Measurements from ENCODE around the gene LIMS2. TPM values are rescaled to one million over a fixed set of nuclear protein-coding genes. Genes with fewer than 3 reads are reported as not detected.

The LIMS2 gene
- total and polyA plus RNA-seq, 2 donors (not counting 3 experiments of a cell fraction or from before 2014, with no cell fraction given) = 48.3 to 55.6 TPM

- no peaks in the 10 kb centered on the region for H3K27me3 ChIP-seq (ENCODE audit: control insufficient read depth in 2 of 2, insufficient read depth in 2 of 2, low read length in 2 of 2)
- H3K79me2 ChIP-seq (ENCODE audit: control insufficient read depth, insufficient read depth, low read length) = no peaks in the 10 kb centered on the region
- intact Hi-C loops (cut with micrococcal nuclease) (no loop called here), dilution Hi-C loops (cut with MboI; ENCODE audit: extremely low pct_ligation_motif_present, low sequenced_read_pairs) (no loop called here)
- ChIA-PET POLR2A (no interaction called here), CTCF (interaction anchor here (1.1 to 6.3 kb wide), 5 partner anchors 8 to 55 kb away, joined by 3 to 77 read pairs (median 37); partner anchors contain the start of gene LIMS2)
- H3K4me2 ChIP-seq (ENCODE audit: insufficient read depth, low read length) = no peak overlapping the region
- H3K9ac ChIP-seq (replicated peaks; ENCODE audit: extremely low read depth, insufficient read depth, low read length) = no peak overlapping the region
- BruUV-seq (replicated peaks) = no TSS peak
- H3K4me3 ChIP-seq (replicated peaks in 1 of 3; ENCODE audit: insufficient read depth in 1 of 3, low read depth in 1 of 3, low read length in 3 of 3) = no peak overlapping the region
- H3K4me1 ChIP-seq (ENCODE audit: control insufficient read depth, extremely low read depth, insufficient read depth, low read length) = peaks cover 39% of the 10 kb centered on the region
- H3K9me1 ChIP-seq (replicated peaks; ENCODE audit: control insufficient read depth, extremely low read depth, insufficient read depth, low read length) = no peaks in the 10 kb centered on the region
- H2AFZ ChIP-seq (ENCODE audit: low read depth, low read length) = no peak overlapping the region
- H3K36me3 ChIP-seq (ENCODE audit: control insufficient read depth in 2 of 2, extremely low read depth in 1 of 2, insufficient read depth in 2 of 2, low read length in 2 of 2) = no peaks in the 10 kb centered on the region
- H3K9me3 ChIP-seq (replicated peaks; ENCODE audit: control insufficient read depth, insufficient read depth, low read length) = no peaks in the 10 kb centered on the region
- TF ChIP-seq POLR2A (IDR thresholded peaks at IDR 0.05; ENCODE audit: low read depth, low read length) = no peak
- TF ChIP-seq GATA2 (IDR thresholded peaks at IDR 0.05; ENCODE audit: insufficient read depth, insufficient read length, low read depth, low read length) = no peak
- TF ChIP-seq POLR2AphosphoS5 (IDR thresholded peaks at IDR 0.05; ENCODE audit: insufficient read depth, low read depth, low read length) = no peak
- TF ChIP-seq FOS (IDR thresholded peaks at IDR 0.05; ENCODE audit: borderline replicate concordance, insufficient read depth, low read length) = no peak
- no peak for TF ChIP-seq MYC (IDR thresholded peaks at IDR 0.05; ENCODE audit: low read depth, low read length)
- no peak for TF ChIP-seq EZH2 (IDR thresholded peaks at IDR 0.05; ENCODE audit: borderline replicate concordance, low read depth, low read length, severe bottlenecking)
- TF ChIP-seq CTCF (IDR thresholded peaks at IDR 0.05; ENCODE audit: extremely low read depth in 1 of 2, insufficient read depth in 1 of 2, low read depth in 1 of 2, low read length in 2 of 2) = no peak
- no peak for TF ChIP-seq JUN (IDR thresholded peaks at IDR 0.05; ENCODE audit: borderline replicate concordance, insufficient read depth, insufficient read length, low read depth)
- no peak for TF ChIP-seq MAX (IDR thresholded peaks at IDR 0.05; ENCODE audit: insufficient read depth, insufficient read length)
- H4K20me1 ChIP-seq (replicated peaks; ENCODE audit: control insufficient read depth, extremely low read depth, insufficient read depth, low read length) = no peaks in the 10 kb centered on the region
- no peak overlapping the region for H3K27ac ChIP-seq (ENCODE audit: insufficient read depth, low read depth, low read length)
- FAIRE-seq (no peak), DNase-seq (ENCODE audit: low read depth, low spot score) (no peak)
These were observed 34.2 kb downstream of the LIMS2 start for GRCh38 chr2:127641133-127641532.
